SKM-1 (cell line): Measurements from ENCODE around the gene ADORA3.

Source experiments
- DNase-seq: peaks from one replicate; lab custom pipeline; 2025; ENCODE audit not compliant: unreplicated experiment; lab: John Stamatoyannopoulos, UW

ADORA3 gene

DNA sequence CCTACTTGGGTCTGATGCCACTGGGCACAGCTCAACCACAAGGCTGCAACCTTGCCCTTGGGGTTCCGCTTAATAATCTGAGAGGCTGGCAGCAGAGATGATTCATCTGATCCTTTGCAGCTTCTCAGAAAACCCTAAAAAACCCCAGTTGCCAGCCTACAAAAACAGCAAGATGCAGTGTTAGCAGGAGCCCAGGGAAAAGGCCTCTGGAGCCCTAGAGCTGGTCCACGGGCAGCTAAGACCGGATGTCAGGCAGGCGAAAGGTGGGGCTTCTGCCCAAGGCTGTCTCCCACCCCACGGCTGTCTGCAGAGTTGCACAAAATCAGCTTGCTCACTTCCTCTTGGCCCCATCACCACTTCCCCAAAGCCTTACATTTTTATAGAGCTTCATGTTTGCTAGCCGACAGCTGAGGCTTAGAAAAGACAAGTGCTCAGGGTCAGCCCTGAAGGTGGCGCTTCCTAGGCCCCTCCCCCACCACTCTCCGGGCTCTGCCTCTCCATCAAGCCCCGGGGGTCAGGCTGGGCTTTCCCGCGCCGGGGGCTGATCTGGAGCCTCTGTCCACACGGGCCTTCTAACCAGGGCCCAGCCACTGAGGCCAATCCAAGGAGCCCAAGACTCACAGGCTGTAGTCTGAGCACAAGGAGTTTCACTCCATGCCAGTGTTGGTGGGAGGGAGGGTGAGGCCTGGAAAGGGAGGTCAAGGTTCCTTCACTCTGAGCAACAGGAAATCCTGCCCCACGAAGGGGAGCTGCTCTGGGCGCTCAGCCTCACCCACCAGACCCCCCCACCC lies 4.2 kb upstream of the ADORA3 start:
- DNase-seq, result peak; percentile 99

DNA sequence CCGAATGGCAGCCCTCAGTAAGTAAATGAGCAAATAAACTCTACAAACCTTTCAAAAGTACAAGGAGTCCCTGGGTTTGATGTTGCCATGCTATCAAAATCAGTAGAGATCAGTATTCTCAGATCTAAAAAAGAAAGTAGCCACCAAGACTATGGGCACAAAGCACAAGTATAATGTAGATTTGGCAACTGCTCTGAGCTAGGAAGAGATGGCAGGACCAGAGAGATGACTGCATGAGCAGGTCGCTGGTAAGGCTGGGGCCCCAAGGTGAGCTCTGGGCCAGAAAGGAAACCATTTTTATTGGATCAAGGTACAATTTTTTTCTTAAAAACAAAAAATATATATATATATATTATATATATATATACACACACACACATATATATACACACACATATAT lies 3.1 kb upstream of the ADORA3 start:
- DNase-seq, result no peak

DNA sequence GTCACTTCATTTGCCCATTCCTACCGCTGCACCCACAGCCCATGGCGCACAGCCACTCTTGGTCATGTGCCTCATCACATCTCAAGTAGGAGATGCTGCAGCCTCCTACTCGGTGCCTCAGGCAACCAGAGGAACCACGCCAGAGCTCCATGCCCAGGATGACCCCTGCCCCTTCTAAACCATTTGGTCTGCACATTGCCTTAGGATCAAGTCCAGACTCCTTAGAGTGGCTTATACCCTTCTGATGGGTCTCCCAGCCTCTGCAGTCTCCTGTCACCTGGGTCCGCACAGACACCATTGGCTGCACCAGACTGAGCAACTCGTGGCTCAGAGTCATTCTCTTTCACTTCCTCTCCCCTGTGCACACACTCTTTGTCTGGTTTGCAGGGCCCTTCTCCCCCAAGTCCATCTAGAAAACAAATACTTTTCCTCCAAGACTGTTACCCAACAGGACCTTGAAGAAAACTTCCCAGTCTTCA lies 2.2 kb upstream of the ADORA3 start:
- peak; percentile 19 for DNase-seq

DNA sequence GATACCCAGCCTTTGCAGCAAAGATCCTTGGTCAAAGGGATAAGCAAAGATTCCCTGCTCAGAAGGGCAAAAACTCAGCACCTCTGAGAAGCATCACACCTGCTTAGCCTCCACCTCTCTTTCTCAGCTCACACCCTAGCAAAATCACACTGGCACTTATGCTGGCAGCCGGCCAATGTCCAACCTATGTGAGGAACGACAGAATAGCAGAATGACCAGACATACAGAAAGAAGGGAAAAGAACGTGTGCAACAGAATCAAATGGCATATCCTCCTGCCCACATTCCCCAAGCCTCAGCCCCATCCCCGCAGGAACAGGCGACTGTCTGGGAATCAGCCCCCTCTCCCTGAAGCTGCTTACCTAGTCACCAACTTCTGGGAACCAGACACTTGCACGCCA lies 664 bp upstream of the ADORA3 start:
- DNase-seq, result no peak

DNA sequence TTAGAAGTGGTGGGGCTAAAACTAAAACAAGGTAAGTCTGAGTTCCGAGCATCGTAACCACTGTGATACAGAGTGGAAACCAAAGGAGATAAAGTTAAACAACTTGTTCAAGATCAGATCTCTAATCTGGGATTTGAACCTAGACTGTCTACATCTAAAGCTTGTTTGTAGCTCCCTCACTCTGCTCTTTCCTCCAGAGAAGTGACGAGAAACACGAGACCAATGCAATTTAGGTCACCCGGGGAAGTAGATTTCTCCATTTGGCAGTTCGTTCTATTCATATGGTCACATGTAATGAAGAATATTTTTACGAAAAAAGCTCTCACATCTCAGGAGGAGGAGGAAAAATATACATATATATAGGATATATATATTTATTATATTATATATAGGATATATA lies 1.8 kb downstream of the ADORA3 start:
- no peak for DNase-seq

DNA sequence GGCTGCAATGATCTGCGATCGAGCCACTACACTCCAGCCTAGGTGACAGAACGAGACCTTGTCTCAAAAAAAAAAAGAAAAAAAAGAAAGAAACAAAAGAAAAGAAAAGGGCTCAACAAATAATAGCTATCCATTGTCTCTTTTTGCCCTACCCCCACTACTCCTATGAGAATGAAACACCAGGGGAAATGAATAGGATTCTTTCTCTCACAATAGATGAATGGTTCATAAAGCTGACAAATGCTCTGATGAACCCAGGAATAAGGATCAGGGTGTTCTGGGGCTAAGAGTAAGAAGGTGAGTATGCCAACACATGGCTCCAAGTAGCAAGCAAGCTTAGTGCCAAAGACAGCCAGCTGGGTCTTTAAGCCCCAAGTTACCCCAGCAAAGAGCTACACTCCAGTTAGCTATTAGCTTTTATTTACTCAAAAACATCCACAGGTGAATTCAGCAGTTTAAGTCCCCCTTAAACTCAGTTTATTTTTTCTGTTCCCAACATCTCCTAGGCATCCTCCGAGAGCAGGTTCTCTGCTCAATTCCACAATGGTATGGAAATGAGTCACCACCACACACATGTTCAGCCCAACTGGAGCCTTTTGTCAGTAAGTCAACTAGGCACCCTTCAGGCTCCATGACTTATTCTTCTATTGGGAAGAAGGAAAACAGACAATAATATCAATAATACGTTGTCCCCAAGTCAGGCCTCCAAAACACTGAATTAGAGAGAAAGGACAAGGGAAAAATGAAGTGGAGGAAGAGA lies 4.2 kb downstream of the ADORA3 start:
- DNase-seq, result no peak

DNA sequence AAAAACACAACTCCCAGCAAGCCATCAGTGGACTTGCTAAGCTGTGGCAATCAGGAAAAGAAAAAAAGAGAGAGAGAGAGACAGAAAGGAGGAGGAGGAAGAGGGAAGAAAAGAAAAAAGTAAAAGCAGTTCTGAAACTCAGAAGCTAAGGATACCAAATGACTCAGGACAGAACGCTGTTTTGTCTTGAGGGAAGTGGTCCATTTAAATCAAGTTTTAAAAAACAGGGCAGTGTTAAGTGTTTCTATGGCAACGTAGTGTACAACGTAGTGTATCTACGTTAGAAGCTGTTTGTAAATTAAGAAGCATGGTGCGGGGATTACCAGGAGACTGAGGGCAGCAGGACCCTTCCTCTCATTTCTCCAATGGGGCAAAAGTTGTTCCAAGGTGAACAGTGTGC lies 5.8 kb downstream of the ADORA3 start:
- no peak for DNase-seq

DNA sequence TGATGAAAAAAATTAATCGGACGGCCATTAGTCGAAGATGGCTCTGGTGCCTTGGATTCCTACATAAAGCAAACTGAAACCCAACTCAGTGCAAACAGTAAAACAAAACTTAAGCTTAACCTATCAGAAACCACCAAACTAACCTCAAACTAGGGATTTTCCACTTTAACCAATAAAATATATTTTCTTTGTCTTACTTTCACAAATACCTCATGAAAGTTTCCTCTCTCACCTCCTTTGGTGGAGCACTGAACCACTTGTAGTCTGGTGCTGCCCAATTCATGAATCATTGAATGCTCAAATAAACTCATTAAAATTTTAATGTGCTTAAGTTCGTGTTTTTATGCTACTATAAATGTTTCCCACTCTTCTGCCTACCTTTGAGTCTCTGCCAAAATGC lies 7.0 kb downstream of the ADORA3 start:
- DNase-seq, result no peak

DNA sequence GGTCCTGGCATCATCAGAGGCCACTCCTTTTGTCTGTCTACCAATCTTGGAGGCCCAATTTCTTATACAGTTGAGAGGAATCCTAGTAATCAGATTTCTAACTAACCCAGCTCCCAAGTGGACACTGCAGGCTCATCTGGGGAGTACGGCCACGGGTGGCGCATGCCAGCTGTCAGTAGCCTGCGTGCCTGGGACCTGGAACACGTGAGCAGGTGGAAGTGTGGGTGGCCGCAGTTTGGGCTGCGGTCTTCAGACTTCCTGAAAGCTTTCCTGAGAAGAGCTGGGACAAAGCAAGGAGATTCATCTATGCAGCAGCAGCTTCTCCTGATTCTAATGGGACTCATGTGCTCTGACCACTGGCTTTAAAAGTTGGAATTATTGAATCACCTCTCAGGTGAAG lies 12.4 kb downstream of the ADORA3 start:
- no peak for DNase-seq

DNA sequence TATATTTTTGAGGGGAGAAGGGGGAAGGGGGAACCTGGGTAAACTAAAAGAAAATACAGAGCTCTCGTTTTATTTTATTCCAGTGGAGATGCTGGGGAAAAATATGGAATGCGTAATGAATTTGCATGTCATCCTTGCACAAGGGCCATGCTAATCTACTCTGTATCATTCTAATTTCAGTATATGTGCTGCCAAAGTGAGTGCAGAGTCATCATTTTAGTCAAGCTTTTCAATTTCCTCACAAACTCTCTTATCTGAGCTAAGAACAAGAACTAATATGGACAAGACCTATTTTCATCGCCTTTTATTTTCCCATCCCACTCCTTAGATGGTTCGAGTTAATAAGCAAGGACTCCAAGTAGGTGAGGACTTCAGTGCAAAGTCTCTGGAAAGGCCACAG lies 13.2 kb downstream of the ADORA3 start:
- no peak for DNase-seq

DNA sequence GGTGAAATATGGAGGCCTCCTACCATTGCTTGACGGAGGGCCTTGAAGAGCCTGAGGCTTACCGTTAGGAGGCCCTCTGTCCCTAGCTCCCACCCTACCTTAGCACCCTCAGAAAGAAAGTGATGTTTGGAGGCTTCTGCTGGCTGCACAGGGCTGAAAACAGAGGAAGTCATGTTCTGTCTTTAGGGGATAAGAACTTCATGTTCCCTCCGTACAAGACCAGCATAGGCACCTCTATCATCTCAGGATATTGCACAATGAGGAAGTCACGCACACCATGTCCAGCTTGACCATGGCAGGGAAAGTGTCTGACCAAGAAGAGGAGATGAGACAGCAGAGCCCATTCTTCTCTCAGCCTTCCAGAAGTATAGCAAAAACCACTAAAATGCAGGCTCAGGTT lies 13.8 kb downstream of the ADORA3 start:
- DNase-seq, result peak; percentile 54

DNA sequence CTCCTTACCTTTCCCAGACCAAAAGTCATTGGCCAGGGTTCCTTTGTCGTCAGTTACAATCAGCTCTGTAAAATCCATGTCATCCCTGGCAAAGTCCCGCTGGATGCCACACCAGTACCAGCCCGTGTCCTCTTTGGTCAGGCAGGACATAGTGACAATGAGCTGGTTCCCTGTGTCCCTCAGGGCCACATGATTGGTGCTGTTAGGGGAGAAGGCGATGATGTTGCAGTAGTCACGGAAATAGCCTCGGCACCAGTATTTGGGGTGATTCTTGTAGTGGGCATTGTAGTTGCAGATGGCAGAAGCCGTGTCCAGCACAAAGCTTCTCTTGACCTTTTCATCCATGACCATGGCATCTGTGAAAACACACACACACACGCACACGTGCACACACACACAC lies 14.8 kb downstream of the ADORA3 start:
- no peak for DNase-seq

DNA sequence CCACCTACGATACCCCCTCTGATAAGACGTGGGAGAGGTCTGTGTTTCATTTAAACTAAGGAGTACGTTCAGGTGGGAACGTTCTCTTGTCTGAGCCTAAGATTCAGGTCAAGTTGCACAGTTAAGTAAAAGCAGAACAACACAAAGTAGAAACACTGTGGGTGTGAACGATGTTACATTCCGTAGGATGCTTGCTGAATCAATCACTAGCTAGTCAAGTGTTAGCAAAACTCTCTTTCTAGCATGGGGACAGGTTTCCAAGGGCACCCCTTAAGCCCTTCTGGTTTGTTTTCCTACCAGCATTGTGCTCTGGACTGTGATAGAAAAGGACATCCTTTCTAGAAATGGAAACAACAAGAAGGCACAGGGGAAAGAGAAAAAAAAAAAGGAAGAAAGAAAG lies 16.3 kb downstream of the ADORA3 start:
- DNase-seq, result no peak

DNA sequence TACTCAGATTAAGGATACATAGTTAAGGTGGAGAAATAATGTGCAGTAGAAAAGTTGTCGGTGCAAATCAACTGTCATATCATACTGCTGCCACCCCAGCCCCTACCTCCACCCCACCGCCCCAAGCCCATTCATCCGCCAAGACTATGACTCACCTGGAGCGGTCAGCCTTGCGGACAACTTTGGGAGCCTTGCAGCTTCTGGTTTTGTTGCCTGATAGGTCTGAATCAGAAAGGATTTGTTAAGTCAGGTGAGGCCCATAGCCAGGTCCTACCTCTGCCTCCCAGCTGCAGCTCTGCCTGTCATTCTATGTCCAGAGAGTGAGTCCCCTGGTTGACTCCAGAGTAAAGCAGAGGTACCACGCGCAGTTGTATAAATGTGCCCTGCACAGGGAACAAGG lies 17.0 kb downstream of the ADORA3 start:
- no peak for DNase-seq

DNA sequence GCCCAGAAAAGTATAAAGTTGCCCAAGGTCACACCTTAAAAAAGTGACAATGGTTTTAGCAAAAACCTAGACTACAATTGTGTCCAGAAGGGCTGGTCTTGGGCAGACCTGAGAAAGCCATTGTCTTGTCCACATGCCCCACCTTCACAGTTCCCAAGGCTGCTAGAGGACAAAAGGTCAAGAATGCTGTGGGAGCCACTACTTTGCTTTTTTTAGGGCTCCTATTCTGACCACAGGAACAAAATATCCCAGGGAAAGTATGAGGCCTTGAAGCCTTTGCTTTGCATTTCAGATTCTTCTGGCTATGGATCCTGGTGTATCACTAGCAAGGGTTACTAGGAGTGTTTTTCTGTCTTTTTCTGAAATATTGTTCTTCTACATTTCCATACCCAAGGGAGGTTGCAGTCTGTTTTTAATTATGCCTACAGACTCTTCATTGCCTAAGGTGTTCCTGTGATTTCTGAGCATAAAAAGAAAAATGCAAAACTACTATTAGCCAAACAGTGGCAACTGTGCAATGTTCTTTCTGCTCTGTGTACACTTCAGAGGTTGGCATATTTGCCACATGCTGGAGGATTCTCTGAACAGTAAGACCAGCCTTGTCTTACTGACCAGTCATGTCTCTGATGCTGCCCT lies 18.9 kb downstream of the ADORA3 start:
- DNase-seq, result no peak

DNA sequence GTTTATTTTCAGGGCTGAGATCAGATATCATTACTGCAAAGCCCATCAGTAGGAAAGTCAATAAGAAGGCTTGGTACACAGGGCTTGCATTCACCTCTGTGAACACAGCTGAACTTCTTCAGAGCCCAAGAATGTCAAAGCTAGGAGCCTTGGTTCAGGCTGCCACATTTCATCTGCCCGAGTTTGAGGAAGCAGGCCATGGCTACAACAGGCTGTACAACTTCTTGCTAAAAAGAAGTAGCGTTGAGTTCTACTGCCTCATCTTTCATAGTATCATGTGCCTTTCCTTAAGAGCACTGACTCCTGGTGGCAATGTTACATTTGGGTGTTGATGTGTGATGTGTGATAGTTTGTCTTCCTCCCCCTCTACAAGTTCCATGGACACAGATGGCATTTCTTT lies 19.6 kb downstream of the ADORA3 start:
- no peak for DNase-seq

DNA sequence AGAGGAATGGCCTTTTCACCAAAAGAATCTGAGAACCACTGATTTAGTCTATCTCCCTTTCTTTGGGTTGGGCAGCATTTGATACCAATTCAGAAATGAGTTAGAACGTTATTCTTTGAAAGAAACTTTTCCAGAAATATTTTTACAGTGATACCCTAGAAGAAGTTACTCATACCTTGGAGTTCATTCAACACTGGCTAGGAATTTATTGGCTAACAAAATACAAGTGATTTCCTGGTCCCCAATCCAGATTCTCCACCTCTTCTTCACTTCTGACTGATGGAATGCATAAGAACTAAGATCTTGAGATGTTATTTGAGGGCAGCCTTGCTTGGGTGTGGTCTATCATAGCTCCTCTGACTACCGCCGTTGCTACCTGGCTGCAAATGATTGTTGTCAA lies 20.3 kb downstream of the ADORA3 start:
- DNase-seq, result no peak

DNA sequence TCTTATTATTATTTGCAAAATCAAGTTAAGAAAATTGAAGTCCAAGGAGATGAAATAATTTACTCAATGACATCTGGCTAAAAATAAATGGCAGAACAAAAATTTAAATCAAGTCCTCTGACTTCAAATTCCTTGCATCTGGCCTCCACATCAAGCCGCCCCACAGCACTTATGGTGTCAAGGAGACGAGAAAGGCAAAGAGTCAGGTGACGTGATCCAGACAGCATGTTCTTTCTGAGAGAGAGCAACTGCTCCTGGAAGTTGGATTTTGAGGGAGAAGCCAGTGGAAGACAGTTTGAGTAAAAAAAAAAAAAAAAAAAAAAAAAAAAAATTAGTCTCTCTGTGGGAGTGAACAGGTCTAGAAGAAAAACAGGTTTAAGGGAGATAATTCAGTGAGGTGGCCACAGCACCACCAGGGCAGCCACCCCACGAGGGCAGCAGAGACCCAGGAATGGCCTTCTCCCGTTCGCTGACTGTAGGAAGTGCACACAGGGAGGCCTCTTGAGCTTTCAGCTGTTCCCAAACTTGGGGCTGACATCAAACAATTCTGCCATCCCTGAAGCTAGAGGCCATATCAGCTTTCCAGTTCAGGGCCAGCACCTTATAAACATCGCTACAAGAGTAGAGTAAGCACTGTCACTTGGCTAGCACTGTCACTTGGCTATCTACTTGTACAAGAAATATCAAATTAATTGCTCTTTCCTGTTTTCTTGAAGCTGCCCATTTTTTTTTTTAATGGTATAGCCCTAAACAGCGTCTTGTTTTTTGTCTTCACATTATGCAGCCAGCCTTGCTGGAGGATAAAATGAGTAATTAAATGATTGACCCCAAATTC lies 21.8 kb downstream of the ADORA3 start:
- peak; percentile 59 for DNase-seq

DNA sequence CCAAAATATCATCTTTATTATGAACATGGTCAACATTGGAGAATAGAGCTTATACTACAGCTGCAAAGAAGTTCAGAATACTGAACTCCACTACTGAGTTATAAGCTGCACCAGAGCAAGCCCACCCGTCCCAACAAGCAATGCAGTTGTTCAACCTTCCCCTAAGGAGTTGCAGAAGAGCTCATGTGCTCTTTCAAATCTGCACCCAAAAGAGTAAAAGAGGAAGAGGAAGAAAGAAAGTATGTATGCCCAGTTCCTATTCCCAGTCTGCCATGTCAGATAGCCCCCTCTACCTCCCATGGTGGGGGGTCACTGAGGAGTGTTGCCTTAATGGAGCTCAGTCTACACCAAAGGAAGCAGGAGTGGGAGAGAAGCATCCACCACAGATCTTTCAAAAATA lies 22.8 kb downstream of the ADORA3 start:
- DNase-seq, result peak; percentile 50

DNA sequence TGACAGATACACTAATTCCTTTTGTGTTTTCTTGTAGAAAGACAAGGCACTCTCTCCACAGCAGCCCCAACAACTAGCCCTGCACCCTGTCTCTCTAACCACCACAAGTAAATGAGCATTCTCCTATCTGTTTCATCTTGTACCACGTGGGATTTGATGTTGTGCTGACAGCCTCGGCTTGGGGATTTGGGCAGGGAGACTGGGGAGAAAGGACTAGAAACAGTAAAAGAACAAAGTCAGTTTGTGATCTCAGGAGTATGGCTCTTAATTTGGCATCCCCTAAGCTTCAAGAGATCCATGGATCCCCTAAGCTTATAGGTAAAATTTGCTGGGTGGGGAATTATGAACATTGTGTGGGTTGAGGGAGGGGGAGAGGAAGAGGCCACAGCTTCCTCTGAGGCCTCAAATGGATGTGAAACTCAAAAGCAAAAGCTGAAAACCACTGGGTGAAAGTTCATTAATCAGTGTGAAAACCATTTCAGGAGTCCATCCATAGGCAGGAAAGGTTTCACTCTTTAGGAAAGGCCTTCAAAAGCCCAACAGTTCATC lies 26.6 kb downstream of the ADORA3 start:
- peak; percentile 41 for DNase-seq

DNA sequence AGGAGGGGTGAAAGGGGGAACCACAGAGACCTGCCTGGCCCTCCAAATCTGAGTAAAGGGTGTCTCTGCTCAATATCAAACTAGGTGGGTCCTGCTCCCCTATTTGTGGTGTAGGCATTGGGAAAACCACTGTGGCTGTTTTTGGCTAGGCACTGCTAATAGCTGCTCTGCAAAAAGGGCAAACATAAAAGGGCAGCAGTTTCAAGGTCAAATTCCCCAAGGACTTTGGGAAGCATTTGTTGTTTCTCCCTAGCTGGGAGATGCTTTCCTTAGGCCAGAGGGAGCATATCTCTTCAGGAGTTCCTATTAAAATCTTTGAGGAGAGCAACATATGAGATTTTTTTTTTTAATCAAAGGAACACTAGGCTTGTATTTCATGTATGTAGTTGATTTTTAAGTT lies 27.2 kb downstream of the ADORA3 start:
- DNase-seq, result no peak
